ENCODE results near the gene KCNQ1OT1. TPM values are rescaled to one million over a fixed set of nuclear protein-coding genes. Genes with fewer than 3 reads are reported as not detected.

KCNQ1OT1 gene
- total RNA-seq, 4 donors from 2014 or later, result 1.8 to 6.8 (median 3.9) TPM

DNA sequence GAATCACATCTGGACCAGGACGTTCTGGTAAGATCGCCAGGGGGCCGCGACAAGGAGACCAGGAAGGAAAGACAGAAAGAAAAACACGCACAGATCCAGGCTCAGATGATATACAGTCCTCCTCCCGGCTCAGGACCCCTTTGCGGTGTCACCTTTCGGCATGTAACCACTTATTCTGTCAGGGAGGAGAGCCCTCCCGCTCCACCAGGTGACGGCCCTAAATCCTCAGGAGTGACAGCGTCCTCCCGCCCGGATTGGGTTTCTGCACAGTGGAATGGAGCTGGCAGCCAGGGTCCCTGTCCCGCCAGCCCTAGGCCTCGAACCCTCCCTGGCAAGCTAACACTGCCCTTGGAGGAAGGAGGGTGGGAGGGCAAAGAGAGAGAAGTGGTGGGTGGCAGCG, 24.3 kb upstream of the KCNQ1OT1 start:
- TF ChIP-seq, protein P1, sequence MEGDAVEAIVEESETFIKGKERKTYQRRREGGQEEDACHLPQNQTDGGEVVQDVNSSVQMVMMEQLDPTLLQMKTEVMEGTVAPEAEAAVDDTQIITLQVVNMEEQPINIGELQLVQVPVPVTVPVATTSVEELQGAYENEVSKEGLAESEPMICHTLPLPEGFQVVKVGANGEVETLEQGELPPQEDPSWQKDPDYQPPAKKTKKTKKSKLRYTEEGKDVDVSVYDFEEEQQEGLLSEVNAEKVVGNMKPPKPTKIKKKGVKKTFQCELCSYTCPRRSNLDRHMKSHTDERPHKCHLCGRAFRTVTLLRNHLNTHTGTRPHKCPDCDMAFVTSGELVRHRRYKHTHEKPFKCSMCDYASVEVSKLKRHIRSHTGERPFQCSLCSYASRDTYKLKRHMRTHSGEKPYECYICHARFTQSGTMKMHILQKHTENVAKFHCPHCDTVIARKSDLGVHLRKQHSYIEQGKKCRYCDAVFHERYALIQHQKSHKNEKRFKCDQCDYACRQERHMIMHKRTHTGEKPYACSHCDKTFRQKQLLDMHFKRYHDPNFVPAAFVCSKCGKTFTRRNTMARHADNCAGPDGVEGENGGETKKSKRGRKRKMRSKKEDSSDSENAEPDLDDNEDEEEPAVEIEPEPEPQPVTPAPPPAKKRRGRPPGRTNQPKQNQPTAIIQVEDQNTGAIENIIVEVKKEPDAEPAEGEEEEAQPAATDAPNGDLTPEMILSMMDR (IDR thresholded peaks at IDR 0.05; ENCODE audit: low read depth), result no peak

GRCh38 chr11:2722955-2723354, 23.2 kb upstream of the KCNQ1OT1 start:
- TF ChIP-seq, protein P1 (IDR thresholded peaks at IDR 0.05; ENCODE audit: low read depth), result no peak

DNA sequence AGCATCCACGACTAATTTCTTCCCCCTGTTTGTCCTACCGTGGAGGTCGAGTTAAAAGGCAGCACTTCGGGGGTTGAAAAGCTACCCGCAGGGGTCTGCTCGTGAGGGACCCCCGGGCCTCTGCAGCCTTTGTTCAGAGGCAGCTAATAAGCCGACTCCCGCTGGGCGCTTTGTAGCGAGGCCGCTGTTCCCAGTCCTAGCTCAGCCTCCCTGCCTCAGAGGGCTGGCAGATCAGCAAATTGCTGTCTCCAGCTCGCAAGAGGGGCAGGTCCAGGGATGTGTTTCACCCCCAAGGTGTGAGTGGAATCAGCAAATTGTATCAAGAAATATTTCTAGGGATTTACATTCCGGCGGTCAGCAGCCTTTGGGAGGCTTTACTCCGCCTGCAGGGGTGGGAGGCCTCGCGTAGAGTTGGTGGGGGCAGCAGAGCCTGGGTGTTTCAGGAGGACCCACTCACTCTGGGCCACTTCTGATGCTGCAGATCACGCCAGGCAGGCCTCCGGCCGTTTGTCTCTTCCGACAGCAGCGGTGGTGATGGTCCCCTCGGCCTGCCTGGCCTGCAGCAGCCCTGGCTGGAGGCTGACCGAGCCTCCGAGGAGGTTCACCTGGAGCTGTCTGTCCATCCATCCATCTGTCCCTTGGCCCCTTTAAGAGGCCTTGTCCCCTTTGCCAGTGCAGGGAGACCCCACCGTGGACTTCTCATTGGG, 21.6 kb upstream of the KCNQ1OT1 start:
- TF ChIP-seq, protein P1 (IDR thresholded peaks at IDR 0.05; ENCODE audit: low read depth), result no peak

DNA sequence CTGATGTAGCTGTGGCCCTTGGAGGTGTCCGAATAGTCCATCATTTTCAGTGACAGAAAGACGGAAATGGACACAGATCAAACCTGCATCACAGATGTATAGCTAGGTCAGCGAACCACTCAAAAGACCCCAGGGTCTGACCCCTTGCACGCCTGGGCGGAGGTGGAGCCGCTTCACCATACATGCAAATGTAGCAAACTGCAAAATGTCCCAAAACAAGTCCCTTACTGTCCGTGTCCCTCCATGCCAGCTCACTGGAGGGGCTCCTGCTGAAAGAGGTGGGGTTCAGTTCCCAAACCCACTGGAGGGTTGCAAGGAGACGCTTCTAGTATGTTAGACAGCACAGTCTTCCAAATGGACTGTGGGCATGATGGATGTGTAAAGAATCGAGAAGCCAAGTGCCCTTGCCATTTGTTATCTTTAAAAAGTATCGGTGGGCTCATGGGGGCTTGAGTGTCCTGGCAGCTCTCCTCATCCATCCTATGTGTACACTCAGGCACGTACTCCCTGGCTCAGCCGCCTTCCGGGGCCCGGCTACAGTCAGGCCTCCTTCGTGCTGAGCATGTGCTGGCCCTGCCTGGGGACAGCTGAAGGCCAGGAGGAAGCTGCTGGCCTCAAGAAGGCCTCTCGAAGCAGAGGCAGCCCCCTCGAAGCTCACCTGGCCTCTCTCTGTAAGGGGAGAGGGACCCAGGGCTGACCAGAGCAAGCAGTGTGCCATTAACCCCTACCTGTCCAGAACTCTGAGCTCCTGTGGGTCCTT, 20.2 kb upstream of the KCNQ1OT1 start:
- TF ChIP-seq, protein P1 (IDR thresholded peaks at IDR 0.05; ENCODE audit: low read depth), result no peak

GRCh38 chr11:2718817-2719438, 19.1 kb upstream of the KCNQ1OT1 start:
- TF ChIP-seq, protein P1 (IDR thresholded peaks at IDR 0.05; ENCODE audit: low read depth), result no peak

- TF ChIP-seq, protein P1 (IDR thresholded peaks at IDR 0.05; ENCODE audit: low read depth), result no peak
Measured at GRCh38 chr11:2717561-2718325, 17.9 kb upstream of the KCNQ1OT1 start.
